ENCODE data around the gene FAM25C.
"Not testable (repeated sequence)": the region's sequence is repeated elsewhere in the genome, so short reads cannot be mapped to it uniquely, and the experiment has no call there.

FAM25C gene

DNA sequence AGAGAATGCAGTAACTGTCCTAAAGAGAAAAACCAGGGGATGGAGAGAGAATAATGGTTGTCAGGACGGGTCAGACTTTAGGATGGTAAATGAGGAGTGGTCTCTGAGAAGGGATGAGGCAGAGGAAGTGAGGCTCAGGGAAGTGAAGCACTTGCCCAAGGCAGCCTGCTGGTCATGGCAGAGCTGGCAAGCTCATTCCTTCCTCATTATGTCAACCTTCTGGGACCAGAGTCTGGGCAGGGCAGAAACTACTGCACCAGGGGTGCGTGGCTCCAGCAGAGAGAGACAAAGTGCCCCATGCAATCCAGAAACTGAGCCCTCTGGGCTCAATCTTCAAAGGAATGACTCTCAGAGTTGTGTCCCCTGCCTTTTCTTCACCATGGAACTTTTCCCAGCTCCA, 27.5 kb downstream of the FAM25C start:
- not testable (repeated sequence) for H2AFZ ChIP-seq (ENCODE audit: low read depth, low read length); H3K4me3 ChIP-seq (ENCODE audit: low read length); H3K9me3 ChIP-seq (ENCODE audit: low read length); H3K36me3 ChIP-seq (ENCODE audit: insufficient read depth, low read length); H3K4me1 ChIP-seq (ENCODE audit: insufficient read depth, low read length); H3K27me3 ChIP-seq (ENCODE audit: insufficient read depth, low read length)

DNA sequence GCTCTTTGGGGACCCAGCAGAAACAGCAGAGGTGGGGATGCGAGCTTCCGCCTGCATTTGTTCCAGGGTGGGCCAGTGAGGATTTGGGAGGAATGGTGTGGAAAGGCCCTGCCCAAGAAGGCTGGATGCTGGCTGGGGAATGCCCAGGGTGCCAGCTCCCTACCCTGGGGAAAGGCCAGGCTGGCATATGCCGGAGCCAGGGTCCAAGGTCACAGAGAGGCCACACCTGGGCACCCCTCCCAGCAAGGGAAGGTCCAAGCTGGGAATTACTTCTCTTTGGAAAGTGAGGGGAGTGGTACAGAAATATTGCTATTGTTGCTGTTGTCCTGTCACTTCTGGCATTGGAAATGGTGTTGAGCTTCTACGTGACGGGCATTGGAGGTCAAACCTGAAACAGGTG, 28.0 kb downstream of the FAM25C start:
- not testable (repeated sequence) for H3K4me1 ChIP-seq (ENCODE audit: insufficient read depth, low read length); H3K4me3 ChIP-seq (ENCODE audit: low read length); H3K36me3 ChIP-seq (ENCODE audit: insufficient read depth, low read length); H3K27me3 ChIP-seq (ENCODE audit: insufficient read depth, low read length); H2AFZ ChIP-seq (ENCODE audit: low read depth, low read length); H3K9me3 ChIP-seq (ENCODE audit: low read length)

DNA sequence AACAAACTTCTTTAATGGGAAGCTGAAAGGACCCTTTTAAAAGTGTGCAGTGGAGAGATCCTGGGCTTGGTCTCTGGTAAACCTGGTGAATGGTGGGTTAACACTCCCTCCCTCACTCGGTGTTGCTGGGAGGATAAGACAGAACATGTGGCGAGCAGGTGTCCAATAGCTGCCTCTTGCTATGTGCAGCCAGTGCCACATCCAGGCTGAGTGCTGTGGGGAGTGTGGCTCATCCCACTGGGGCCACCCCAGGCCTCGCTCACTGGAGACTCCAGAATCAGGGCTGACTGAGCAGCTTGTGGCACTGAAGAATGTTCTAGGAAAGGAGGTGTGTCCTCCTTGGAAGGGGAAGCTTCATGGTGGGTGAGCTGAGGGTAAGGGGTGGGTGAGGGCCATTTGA, 29.5 kb downstream of the FAM25C start:
- not testable (repeated sequence) for H3K4me3 ChIP-seq (ENCODE audit: low read length); H3K9me3 ChIP-seq (ENCODE audit: low read length); H2AFZ ChIP-seq (ENCODE audit: low read depth, low read length); H3K4me1 ChIP-seq (ENCODE audit: insufficient read depth, low read length); H3K27me3 ChIP-seq (ENCODE audit: insufficient read depth, low read length); H3K36me3 ChIP-seq (ENCODE audit: insufficient read depth, low read length)

DNA sequence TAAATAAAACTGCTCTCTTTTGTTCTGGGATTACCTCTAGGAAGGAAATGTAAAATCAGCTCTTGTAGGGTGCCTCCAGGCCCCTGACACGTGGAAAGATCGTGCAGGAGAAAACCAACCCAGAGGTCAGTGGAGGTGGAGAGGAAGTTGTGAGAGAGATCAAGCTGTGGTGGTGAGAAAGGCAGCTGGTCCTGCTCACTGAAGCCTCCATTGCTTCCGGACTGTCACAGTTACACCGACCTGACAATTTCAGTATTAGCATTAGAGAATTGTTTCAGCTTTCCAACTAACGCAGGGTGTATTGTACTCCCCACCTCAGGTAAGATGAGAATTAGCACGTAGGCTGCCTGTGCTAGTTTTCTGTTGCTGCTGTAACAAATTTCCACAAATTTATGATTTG, 30.6 kb downstream of the FAM25C start:
- H3K4me3 ChIP-seq (ENCODE audit: low read length); H3K9me3 ChIP-seq (ENCODE audit: low read length); H3K36me3 ChIP-seq (ENCODE audit: insufficient read depth, low read length); H3K4me1 ChIP-seq (ENCODE audit: insufficient read depth, low read length); H3K27me3 ChIP-seq (ENCODE audit: insufficient read depth, low read length); H2AFZ ChIP-seq (ENCODE audit: low read depth, low read length): not testable (repeated sequence)

DNA sequence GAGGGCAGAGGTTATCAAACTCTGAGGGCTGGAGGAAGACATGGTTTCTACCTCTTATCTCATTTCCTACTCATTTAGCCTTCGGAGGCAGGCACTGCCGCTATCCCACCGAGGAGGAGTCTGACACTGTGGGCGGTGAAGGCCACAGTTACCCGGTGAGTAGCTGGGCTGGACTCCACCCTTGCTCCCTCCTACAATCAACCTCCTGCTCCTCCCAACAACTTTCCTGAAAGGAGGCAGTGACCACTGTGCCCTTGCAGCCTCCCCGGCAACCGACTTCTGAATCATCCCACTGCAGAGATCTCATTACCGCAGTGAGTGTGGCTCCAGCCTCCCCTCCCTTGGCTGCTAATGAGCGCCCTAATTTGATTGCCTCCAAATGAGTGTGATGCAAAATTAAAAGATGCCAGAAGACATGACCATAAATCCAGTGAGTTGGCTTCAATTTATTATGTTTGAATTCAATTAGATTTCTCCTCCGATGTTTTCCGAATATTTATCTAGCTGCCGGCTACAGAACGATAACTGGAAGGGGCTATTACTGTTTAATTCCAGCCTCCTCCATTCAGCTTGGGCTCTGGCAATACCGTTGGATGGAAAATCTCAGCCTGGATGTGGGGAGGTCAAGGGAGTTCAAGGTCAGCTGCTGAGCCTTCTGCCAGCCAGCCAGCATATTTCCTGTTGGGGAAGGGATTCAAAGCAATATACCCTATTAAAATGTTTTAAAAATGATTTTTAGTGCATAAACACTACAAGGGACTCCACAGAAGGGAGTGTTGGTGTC, 35.1 kb downstream of the FAM25C start:
- not testable (repeated sequence) for H2AFZ ChIP-seq (ENCODE audit: low read depth, low read length); H3K4me3 ChIP-seq (ENCODE audit: low read length); H3K9me3 ChIP-seq (ENCODE audit: low read length); H3K4me1 ChIP-seq (ENCODE audit: insufficient read depth, low read length); H3K27me3 ChIP-seq (ENCODE audit: insufficient read depth, low read length); H3K36me3 ChIP-seq (ENCODE audit: insufficient read depth, low read length)

DNA sequence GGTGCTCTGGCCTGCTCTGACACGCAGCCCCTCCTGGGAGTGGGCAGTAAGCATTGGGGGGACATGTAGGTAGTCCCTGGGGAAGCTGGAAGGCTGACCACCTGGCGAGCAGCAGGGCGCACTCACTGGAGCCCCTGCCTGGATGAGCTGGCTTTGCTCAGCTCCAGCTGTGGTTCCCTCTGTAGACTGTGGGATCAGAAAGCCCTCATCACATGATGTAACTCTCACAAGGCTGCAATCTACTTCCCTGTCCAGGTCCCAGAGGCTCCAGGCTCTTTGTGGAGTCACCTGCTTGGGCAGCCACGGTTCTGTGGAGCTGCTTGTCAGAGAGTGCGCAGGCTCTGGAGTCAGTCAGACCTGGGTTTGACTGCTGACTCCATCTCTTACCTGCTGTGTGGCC, 36.8 kb downstream of the FAM25C start:
- H3K4me1 ChIP-seq (ENCODE audit: insufficient read depth, low read length); H2AFZ ChIP-seq (ENCODE audit: low read depth, low read length); H3K27me3 ChIP-seq (ENCODE audit: insufficient read depth, low read length); H3K9me3 ChIP-seq (ENCODE audit: low read length); H3K4me3 ChIP-seq (ENCODE audit: low read length); H3K36me3 ChIP-seq (ENCODE audit: insufficient read depth, low read length): not testable (repeated sequence)

DNA sequence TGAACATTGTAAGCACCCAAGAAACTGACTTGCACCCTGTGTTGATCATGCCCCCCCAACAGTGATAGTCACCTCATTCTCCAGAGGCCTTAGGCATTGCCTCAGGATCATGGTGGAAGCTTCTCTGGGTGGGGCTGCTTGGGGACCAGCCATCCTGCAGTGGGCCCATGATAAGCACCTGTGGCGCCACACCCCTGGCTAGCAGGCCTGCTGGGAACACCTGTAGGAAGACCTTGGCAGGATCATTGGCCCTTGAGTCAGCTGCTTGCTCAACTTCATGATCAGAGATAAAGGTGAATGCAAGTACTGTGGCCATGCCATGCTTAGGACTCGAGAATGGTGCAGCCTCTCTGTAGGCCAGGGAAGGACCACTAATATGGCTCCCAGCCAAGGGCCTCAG, 38.9 kb downstream of the FAM25C start:
- H3K27me3 ChIP-seq (ENCODE audit: insufficient read depth, low read length); H3K36me3 ChIP-seq (ENCODE audit: insufficient read depth, low read length); H3K4me3 ChIP-seq (ENCODE audit: low read length); H3K9me3 ChIP-seq (ENCODE audit: low read length); H3K4me1 ChIP-seq (ENCODE audit: insufficient read depth, low read length); H2AFZ ChIP-seq (ENCODE audit: low read depth, low read length): not testable (repeated sequence)

DNA sequence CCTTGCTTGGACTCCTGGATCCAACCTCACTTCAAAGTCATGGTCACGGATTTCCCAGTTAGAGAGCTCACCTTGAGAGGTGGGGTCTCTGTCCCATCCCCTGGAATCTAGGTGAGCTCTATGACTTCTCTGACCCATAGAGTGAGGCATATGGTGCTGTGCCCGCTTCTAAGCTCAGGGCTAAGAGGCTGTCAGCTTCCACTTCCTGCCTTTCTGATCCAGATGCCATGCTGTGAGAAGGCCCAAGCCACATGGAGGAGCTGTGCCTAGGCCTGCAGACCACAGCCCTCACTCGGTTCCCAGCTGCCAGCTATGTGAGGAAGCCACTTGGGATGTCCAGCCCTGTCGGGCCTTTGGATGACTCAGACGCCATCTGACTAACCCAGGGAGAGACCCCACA, 39.9 kb downstream of the FAM25C start:
- not testable (repeated sequence) for H3K27me3 ChIP-seq (ENCODE audit: insufficient read depth, low read length); H3K4me1 ChIP-seq (ENCODE audit: insufficient read depth, low read length)

DNA sequence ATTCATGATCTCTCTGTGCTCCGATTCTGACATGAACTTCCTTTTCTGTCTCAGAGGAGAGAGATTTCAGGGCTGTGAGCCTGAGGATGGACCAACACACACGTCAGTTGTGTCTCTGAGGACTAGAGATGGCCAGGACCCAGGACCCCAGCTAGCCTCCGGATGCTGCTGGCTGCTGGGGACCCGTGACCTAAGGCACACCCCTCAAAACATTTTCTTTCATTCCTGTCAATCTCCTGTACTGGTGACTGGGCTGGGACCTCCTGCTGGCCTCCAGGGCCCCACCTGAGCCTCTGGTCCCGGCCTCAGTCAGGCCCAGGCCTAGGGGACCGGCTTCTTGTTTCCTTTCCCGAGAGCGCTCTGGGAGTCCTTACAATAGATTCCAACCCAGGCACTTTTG, 42.4 kb downstream of the FAM25C start:
- not testable (repeated sequence) for H3K9me3 ChIP-seq (ENCODE audit: low read length); H3K36me3 ChIP-seq (ENCODE audit: insufficient read depth, low read length); H3K4me3 ChIP-seq (ENCODE audit: low read length); H2AFZ ChIP-seq (ENCODE audit: low read depth, low read length); H3K27me3 ChIP-seq (ENCODE audit: insufficient read depth, low read length); H3K4me1 ChIP-seq (ENCODE audit: insufficient read depth, low read length)

More for the DNA sequence above, 39.9 kb downstream of the FAM25C start:
- not testable (repeated sequence) for H3K36me3 ChIP-seq (ENCODE audit: insufficient read depth, low read length); H3K4me3 ChIP-seq (ENCODE audit: low read length); H3K9me3 ChIP-seq (ENCODE audit: low read length); H2AFZ ChIP-seq (ENCODE audit: low read depth, low read length)

DNA sequence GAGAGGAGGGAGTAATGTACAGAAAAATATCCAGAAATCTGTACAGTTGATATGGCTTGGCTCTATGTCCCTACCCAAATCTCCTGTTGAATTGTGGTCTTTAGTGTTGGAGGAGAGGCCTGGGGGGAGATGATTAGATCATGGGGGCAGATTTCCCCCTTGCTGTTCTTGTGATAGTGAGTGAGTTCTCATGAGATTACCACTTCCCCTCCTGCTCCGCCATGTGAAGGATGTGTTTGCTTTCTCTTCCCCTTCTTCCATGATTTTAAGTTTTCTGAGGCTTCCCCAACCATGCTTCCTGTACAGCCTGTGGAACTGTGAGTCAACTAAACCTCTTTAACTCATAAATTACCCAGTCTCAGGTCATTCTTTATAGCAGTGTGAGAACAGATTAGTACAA, 52.2 kb downstream of the FAM25C start:
- not testable (repeated sequence) for H3K36me3 ChIP-seq (ENCODE audit: insufficient read depth, low read length); H3K4me1 ChIP-seq (ENCODE audit: insufficient read depth, low read length); H2AFZ ChIP-seq (ENCODE audit: low read depth, low read length); H3K27me3 ChIP-seq (ENCODE audit: insufficient read depth, low read length); H3K9me3 ChIP-seq (ENCODE audit: low read length); H3K4me3 ChIP-seq (ENCODE audit: low read length)

Measured in neuron (in vitro differentiated cells).